Putamen (tissue), 1 donor: ENCODE results near the gene EFL1.
A peak's percentile ranks its signal among the peaks of the same experiment; 100 is the strongest.
"Not testable (repeated sequence)": the region's sequence is repeated elsewhere in the genome, so short reads cannot be mapped to it uniquely, and the experiment has no call there.

ENCODE experiments used
- DNase-seq: peaks from one replicate; pipeline ENCODE4 v3.0.0-alpha.2; 2016; ENCODE audit warnings: low spot score

EFL1 gene

DNA sequence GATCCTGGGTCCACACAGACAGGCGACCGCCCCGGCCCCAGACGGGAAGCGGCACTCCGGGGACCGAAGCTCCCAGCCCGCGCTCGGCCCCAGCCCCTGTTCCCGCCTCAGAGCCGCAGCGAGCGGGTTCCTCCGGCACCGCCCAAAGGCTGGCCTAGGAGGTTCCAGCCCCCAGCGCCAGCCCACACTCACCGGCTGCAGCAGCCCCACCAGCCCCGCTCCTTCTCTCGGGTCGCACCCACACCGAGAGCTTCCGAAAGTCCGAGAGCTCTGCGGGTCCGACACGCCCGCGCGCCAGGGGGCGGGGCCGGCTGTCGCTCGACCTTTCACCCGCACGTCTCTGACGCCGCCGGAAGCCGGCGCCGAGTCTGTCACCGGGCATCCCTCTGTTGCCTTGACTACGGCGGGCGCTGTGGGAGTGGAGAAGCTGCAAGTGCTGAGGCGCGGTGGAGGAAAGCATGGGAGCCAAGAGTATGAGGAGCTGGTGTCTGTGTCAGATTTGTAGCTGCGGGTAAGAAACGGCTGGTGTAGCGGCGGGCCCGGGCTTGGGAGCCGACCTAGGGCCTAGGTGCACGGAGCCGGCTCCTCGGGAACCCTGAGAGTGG is at the start of gene EFL1, which contains the start of gene SAXO2:
Gene EFL1, minus strand, starts transcription at position 313 of the 605 bp plus-strand sequence. CDS start 956 bp downstream, outside the sequence.
Gene SAXO2, plus strand, starts transcription at position 397 of the 605 bp plus-strand sequence. Its CDS starts 62 bp downstream, at position 459.
- DNase-seq, result peak; percentile 90

DNA sequence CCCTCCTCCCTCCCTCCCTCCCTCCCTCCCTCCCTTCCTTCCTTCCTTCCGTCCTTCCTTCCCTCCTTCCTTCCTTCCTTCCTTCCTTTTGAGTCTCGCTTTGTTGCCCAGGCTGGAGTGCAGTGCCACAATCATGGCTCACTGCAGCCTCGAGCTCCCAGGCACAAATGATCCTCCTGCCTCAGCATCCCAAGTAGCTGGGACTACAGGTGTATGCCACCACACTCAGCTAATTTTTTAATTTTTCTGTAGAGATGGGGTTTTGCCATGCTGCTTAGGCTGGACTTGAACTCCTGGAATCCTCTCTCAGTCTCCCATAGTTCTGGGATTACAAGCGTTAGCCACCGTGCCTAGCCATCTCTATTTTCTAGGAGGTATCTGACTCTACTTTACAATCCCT is 48.8 kb upstream of the EFL1 start:
- DNase-seq, result not testable (repeated sequence)

DNA sequence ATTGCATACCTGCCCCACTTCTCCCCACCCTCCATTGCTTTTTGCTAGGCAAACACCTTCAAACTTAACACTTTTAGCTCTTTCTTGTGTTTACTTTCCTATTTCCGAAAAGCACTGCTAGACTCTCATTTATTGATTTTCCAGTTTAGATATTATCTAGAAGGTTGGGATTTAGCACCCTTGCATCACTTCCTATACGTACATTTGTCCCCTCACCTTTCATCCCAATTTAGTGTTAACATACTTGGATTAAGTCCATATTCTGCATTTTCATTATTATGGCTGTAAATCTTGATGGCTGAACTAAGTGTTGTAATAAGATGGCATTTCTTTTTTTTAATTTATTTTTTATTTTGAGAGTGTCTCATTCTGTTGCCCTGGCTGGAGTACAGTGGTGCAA is 47.3 kb upstream of the EFL1 start:
- DNase-seq, result no peak

DNA sequence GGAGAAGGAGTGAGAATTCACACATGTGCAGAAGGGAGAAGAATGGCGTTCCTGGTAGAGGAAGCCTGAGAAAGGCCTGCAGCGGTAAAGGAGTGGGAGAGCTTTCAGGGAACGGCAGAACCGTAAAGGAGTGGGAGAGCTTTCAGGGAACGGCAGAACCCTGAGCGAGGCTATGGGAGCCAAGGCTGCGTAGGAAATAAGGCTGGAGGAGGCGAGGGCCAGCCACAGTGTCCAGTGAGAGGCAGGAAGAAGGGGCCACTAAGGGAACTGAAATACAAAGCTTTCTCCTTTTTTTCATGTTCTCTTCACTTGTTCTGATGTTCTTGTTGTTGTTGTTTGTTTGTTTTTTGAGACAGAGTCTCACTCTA is 45.2 kb upstream of the EFL1 start:
- no peak for DNase-seq

DNA sequence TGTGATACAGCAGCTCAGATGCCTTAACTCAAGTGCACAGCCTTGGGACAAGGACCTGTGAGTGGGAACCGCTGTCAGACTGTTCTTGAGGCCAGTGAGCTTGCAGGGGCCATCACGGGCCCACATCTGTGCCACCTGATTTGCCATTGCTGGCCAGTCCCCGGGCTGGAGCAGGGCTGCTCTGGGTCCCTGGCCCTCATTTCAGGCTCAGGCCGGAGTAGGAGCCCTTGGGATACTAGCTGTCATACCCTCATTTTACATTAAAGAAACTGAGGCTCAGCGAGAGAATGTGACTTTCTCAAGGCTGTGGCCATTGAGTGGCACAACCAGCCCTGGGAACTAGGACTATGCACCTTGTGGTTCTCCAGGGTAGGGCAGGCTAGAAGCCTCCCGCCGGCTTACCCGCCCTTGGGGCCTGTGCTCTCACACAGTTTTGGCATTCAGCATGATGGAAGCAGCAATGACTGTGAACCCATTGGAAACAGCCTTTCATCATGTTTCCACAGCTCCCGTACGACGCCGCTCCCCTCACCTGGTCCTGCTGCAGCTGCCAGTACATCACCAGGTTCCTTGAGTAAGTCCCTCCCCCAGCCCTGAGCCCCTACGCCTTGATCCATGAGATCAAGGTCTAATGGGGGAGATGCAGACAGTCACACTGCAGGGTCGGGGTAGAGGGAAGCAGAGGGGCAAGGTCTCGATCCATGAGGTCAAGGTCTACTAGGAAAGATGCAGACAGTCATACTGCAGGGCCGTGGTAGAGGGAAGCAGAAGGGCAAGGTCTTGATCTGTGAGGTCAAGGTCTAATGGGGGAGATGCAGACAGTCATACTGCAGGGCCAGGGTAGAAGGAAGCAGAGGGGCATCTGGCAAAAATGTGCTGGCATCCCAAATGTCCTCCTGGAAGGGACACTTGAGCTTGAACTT is 44.5 kb upstream of the EFL1 start:
- no peak for DNase-seq

DNA sequence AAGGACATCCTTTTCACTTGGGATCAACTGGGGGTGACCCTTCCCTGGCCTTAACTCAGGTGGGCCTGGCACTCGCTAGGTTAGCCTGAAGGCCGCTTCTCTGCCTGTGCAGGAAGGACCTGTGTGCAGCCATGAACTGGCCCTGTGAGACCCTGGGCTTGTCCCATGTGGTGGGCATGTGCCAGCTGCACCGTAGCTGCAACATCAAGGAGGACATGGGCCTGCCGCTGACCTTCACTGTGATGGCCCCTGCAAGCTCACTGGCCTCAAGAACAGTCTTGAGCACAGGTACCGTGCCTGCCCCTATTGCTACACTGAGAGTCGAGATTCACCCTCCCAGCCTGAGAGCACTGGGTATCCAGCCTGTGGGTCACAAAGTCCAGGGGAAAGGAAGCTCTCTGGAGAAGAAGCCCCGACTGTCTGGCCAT is 43.1 kb upstream of the EFL1 start:
- DNase-seq, result no peak

DNA sequence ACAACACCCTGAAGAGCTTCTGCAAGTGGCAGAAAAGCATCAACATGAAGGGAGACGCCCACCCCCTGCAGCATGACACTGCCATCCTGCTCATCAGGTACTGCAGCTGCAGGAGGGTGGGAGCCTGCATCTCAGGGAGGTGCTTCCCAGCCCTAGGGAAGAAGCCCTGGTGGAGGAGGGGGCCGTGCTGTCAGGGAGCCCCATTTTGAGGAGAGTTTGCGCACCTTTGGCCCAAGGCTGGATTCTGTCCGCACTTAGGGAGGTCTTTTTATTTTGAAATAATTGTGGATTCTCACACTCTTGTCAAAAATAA is 42.2 kb upstream of the EFL1 start:
- peak; percentile 22 for DNase-seq

DNA sequence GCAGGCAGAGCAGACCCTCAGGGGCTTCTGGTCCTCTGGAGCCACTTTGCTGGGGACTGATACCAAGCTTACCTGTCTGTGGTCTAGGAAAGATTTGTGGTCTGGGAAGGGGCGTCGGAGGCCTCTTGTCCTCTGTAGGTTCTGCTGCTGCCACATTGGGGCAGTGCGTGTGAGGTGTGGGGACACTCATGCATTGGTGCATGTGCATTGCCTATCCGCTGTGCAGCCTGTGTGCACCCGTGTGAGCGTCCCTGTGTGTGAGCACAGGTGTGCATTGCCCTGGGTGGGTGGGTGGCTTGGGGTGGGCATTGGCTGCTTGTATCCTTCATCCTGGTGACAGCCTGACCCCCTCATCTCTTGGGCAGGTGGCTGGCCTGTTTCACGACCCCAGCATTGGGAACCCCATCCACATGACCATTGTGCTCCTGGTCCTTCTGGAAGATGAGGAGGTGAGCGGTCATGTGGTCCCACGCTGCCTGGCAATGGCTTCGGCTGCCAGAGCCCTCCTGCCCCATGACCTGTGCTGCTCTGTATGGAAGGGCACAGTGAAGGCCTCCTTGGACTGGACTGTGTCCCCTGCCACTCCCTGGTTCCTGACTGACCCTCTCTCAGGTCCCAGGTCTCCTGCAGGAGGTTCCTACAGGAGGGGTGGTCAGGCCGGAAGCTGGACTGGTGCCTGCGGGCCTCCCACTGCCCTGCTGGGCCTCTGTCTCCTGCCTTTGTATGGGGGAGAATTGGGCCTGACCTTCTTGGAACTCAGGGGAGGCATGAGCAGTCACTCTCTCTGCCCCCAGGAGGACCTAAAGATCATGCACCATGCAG is 41.6 kb upstream of the EFL1 start:
- no peak for DNase-seq

DNA sequence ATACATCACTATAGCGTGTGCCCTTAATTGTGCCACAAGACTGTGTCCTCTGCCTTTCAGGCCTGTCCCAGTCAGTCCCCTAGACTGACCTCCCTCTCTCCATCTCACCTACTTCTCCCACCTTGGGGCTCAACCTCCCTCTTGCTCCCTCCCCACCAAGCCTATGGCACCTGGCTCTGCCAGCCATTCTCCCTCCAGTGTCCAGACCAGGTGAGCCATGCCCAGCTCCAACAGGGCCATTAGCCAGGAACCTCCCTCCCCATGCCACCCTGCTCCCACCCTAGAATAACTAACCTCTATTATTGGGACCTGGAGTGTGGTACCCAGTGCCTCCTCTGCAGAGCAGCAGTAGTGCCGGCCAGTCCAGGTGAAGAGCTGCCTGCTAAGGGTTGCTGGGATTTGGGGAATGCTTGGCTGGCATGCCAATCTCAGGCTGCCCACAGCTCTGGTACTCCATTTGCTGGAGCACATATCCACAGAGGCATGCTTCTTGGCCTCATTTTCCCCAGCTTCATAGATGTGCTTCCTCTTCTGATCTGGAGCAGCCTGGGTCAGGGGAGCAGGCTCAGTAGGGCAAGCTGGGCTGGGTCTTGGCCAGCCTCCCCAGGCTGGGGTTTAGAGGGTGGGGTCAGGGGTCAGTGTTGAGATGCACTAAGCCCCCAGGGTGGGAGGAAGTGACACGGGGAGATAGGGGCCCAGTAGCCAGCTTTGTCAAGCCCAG is 38.9 kb upstream of the EFL1 start:
- DNase-seq, result no peak

DNA sequence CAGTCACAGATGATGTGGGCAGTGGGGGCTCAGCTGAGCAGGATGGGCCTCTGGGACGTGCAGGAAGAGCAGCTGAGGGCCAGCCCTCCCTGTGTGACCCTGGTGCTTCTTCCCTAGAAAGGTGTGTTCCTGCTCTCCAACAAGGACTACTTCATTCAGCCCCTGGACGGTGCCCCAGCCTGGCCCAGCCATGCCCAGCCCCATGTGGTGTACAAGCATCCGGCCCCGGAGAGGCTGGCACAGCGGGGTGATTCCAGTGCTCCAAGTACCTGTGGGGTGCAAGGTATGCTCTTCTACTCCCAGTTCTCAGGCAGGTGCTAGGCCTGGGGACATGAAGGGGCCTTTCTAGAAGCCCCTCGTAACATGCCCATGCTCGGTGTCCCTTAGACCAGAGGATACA is 38.3 kb upstream of the EFL1 start:
- DNase-seq, result no peak

DNA sequence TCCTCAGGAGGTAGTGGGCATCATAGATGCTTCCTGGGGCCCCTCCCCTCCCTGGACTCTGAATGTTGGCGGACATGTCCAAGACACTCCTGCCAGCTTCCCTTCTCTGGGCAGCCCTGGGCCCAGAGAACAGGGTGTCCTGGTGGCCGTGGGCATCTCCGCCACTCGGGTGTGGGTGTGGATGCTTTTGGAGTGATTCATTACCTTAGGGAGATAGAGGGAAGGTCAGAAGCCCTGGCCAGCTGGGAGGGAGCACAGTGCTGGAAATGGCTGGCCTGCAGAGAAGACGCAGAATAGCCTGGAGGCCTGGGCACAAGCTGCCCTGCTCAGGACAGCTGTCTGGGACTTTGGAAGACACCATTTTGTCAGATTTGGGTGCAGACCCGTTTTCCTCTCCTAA is 37.8 kb upstream of the EFL1 start:
- not testable (repeated sequence) for DNase-seq

DNA sequence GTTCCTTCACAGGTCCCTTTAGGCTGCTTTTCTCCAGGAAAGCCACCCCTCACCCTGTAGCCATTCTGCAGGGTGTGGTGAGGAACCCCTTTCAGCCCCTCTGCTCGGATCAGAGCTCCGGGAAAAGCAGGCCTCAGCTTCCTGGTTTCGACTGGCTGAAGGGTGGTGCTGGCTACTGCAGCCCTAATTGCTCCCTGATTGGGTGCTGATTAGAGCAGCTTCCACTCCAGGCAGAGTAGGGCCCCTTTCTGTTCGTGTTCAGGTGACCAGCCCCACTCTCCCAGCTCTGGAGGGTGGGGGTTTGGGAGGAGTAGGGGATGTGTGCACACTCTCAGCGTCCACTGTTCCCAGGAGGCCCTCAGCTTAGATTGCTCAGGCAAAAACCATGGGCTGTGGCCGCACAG is 37.0 kb upstream of the EFL1 start:
- not testable (repeated sequence) for DNase-seq

DNA sequence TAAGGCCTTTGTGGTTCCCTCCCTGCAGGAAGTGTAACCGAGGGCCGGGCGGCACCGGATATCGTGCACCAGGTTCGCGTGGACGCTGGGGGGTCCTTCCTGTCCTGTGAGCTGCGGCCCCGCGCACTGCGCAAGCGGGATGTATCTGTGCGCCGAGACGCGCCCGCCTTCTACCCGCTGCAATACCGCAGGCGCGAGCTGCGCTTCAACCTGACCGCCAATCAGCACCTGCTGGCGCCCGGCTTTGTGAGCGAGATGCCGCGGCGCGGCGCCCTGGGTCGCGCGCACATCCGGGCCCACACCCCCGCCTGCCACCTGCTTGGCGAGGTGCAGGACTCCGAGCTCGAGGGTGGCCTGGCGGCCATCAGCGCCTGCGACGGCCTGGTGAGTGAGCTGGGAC is 36.0 kb upstream of the EFL1 start:
- DNase-seq, result peak; percentile 43

DNA sequence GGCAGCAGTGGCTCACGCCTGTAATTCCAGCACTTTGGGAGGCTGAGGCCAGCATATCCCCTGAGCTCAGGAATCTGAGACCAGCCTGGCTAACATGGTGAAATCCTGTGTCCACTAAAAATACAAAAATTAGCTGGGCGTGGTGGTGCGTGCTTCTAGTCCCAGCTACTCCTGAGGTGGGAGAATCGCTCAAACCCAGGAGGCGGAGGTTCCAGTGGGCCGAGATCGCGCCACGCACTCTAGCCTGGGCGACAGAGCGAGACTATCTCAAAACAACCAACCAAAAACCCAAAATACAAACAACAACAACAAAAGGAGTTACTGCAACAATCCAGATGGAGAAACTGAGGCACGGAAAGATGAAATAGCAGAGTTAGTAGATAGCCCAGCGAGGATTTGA is 35.5 kb upstream of the EFL1 start:
- DNase-seq, result no peak

DNA sequence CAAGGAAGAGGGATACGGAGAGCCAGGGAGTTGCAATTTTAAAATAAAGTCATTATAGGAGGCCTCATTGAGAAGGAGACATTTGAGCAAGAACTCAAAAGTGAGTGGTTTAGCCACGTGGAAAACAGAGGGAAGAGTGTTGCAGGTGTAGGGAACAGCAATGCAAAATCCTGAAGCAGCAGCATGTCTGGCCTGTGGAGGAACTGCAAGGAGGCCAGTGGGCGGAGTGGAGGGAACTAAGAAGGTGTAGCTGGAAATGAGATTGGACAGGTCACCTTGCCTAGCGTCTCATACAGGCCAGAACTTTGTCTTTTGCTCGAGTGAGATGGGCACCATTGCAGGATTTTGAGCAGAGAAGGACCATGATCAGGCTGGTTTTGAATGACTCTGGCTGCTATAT is 35.0 kb upstream of the EFL1 start:
- no peak for DNase-seq

DNA sequence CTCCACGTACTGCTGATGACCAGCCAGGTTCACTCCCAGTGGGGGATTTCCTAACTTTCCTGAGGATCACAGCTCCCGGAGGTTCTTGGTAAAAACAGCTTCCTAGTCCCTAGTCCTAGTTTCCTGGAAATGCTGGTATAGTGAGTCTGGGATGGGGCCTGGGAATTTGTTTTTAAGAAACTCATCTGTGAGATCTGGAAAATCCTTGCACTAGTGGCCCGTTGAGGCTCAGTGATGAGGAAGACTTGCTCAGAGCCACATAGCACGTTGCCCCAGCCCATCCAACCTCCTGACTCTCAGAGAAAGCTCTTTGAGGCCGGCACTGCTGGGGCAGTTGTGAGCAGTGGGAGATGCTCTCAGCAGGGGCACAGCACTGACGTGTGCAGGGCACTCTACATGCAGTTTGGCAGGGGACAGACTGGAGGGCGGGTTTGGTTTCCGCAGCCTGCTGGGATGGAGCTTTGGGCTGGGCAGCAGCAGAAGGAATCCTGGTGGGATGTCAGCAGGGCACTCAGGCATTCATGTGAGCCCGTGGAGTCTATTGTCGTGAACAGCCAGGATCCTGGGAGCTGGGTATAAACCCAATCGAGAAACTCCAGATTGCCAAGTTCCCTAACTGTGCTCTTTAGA is 31.6 kb upstream of the EFL1 start:
- no peak for DNase-seq

DNA sequence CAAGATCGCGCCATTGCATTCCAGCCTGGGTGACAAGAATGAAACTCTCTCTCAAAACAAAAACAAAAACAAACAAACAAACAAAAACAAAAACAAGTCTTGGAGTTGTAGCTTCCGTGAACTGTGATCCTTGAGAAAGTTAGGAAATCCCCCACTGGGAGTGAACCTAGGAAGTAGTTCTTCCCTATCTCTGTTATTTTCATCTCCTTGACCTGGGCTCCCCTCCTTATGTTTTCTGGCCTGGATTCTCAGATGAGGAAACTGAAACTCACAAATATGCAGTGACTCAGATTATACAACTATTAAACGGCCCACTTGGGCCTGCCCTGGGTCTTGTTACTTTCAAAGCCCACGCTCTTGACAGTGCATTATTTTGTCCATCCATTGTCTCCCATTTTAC is 29.7 kb upstream of the EFL1 start:
- DNase-seq, result no peak

DNA sequence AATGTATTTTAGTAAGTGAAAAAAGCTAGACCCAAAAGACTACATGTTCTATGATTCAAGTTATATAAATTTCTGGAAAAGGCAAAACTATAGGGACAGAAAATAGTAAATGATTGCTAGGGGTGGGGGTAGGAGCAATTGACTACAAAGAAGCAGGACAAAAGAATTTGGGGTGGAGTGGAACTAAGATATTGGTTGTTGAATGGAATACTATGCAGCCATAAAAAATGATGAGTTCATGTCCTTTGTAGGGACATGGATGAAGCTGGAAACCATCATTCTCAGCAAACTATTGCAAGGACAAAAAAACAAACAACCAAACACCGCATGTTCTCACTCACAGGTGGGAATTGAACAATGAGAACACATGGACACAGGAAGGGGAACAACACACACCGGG is 25.7 kb upstream of the EFL1 start:
- not testable (repeated sequence) for DNase-seq

DNA sequence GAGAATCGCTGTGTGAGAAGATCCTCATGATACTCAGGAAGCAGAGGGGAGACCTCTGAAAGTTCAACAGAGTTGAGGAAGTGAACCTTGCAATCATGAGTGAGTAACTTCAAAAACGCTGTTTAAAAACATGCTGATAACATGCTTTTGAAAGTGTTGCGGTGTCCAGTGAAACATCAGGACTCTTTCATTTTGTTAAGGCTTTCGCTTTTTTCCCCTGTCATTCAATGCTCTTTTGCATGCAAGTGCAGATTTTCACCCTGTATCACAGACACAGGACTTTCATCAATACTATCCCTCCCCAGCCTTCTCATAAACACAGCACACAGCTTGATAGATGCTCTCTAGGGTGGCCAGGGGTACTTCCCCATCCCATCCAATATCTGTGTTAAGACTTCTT is 23.9 kb upstream of the EFL1 start:
- not testable (repeated sequence) for DNase-seq

DNA sequence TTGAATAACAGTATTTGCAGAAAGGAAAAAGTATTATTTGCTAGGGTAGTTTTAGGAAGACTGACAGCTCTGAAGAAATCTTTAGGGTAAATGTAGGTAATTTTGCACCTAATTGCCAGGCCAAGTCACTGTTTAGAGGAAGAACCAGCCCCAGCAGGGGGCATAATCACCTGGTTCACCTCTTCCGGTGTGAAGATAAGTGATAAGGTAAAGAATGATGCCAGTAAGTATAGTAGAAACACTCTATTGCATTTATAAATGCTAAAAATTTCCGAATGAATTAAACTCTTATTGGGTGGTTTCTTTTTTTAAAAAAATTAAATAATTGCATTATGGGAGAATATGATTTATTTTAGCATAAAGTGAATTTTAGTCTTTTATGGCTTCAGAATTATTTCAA is 21.8 kb upstream of the EFL1 start:
- DNase-seq, result not testable (repeated sequence)

DNA sequence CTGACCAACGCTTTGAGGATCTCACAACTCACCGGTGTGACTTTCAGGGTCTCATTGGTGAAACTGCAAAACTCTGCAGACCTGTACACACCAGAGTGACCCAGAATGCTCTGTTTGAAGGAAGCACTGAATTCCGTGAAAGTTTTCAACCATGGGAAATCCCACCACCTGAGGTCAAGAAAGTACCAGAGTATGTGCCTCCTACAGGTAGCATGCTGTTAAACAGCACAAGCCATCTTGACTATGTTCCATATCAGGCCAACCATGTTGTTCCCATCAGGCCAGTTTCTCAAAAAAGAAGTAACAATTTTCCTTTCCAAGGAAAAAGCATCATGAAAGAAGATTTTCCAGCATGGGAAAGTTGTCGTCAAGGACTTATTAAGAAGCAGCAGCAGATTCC is 19.9 kb upstream of the EFL1 start:
- not testable (repeated sequence) for DNase-seq

DNA sequence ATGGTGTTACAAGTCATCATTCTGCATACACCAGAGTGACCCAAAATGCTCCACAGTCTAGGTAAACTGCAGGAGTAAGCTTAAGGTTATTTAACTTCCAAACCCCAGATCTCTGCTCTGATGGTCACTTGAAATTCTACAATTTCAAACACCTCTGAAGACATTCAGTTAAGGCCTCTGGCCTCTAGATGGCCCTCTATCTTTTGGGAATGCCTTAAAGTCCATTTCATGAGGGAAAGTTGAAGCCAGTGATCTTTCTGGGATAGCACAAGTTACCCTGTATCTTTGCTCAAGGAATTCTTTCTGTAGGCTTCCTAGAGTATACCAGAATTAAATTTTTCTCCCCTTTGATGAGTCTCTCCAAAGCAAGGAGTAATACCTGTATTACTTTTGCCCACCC is 18.7 kb upstream of the EFL1 start:
- not testable (repeated sequence) for DNase-seq
